IMR-90 (cell line): ENCODE data around the gene AUTS2.

Source experiments
- CHD1 ChIP-seq: IDR thresholded peaks from 2 replicates; pipeline ENCODE4 v1.6.1; 2012; ENCODE audit warnings: low read depth, low read length, improper control_type of control experiment
- CTCF ChIP-seq: conservative IDR thresholded peaks from 2 replicates; pipeline ENCODE4 v1.5.1; 2012; ENCODE audit warnings: mild to moderate bottlenecking, low read depth, low read length, improper control_type of control experiment
- MAFK ChIP-seq: IDR thresholded peaks from 2 replicates; pipeline ENCODE4 v1.6.1; 2012; ENCODE audit warnings: low read depth, low read length, improper control_type of control experiment
- MAZ ChIP-seq: IDR thresholded peaks from 2 replicates; pipeline ENCODE4 v1.6.1; 2012; ENCODE audit warnings: low read depth, mild to moderate bottlenecking, low read length, improper control_type of control experiment, moderate library complexity, borderline replicate concordance
- MXI1 ChIP-seq: IDR thresholded peaks from 2 replicates; pipeline ENCODE4 v1.6.1; 2012; ENCODE audit warnings: low read depth, mild to moderate bottlenecking, low read length, moderate library complexity, borderline replicate concordance
- POLR2A ChIP-seq: IDR thresholded peaks from 2 replicates; pipeline ENCODE4 v1.6.1; 2012; ENCODE audit warnings: mild to moderate bottlenecking, low read depth, low read length
- RAD21 ChIP-seq: IDR thresholded peaks from 2 replicates; pipeline ENCODE4 v1.6.1; 2012; ENCODE audit warnings: low read length, improper control_type of control experiment
- RCOR1 ChIP-seq: IDR thresholded peaks from 2 replicates; pipeline ENCODE4 v1.6.1; 2012; ENCODE audit warnings: mild to moderate bottlenecking, low read length, improper control_type of control experiment; ENCODE audit not compliant: insufficient replicate concordance
- RFX5 ChIP-seq: IDR thresholded peaks from 2 replicates; pipeline ENCODE4 v1.8.0; 2012; ENCODE audit warnings: low read depth, mild to moderate bottlenecking, low read length, moderate library complexity
- USF2 ChIP-seq: fragments of 150-350 bp; IDR thresholded peaks from 2 replicates; pipeline ENCODE4 v1.6.1; 2017; ENCODE audit warnings: mild to moderate bottlenecking, antibody characterized with exemption, low read length, low read depth
- TF ChIP-seq, protein P1 (sequence below): fragments of 150-350 bp; IDR thresholded peaks from 2 replicates; pipeline ENCODE4 v1.6.1; 2016; ENCODE audit warnings: low read depth, mild to moderate bottlenecking, low read length, moderate library complexity, borderline replicate concordance

- TF ChIP-seq CTCF (no peak), RAD21 (no peak), MAFK (no peak), RCOR1 (no peak), POLR2A (no peak), USF2 (no peak), RFX5 (no peak), CHD1 (no peak), MXI1 (no peak), MAZ (no peak)
- TF ChIP-seq, protein P1, sequence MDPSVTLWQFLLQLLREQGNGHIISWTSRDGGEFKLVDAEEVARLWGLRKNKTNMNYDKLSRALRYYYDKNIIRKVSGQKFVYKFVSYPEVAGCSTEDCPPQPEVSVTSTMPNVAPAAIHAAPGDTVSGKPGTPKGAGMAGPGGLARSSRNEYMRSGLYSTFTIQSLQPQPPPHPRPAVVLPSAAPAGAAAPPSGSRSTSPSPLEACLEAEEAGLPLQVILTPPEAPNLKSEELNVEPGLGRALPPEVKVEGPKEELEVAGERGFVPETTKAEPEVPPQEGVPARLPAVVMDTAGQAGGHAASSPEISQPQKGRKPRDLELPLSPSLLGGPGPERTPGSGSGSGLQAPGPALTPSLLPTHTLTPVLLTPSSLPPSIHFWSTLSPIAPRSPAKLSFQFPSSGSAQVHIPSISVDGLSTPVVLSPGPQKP: no peak
Observed at GRCh38 chr7:70726294-70726693, 1128.0 kb downstream of the AUTS2 start.
